GM21528 (cell line): ENCODE results near the gene CD244.
A peak's percentile ranks its signal among the peaks of the same experiment; 100 is the strongest.
"Not testable (repeated sequence)": the region's sequence is repeated elsewhere in the genome, so short reads cannot be mapped to it uniquely, and the experiment has no call there.

ENCODE experiments used
- ATAC-seq: cut with Tn5 transposase; IDR thresholded peaks from one replicate; pipeline ENCODE4 v1.9.1; 2021; ENCODE audit warnings: mild to moderate bottlenecking, moderate library complexity; ENCODE audit not compliant: unreplicated experiment, low FRiP score

The CD244 gene

DNA sequence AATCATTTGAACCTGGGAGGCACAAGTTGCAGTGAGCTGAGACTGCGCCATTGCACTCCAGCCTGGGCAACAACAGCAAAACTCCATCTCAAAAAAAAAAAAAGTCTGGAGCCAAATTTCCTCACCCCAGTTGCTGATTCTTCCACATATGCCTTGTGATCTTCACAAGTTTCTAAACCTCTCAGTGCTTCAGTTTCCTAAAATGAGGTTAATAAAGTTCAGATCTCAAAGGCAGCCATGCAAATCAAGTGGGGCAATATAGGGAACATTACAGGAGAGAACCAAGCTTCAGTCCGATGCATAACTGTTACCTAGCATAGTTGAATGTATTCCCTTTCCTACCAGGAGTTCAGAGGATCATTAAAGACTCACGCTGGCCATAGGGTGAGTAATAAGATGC lies 17.5 kb upstream of the CD244 start:
- ATAC-seq = no peak

- ATAC-seq = no peak
Measured at GRCh38 chr1:160879056-160879455, 16.4 kb upstream of the CD244 start.

GRCh38 chr1:160877221-160877620 lies 14.5 kb upstream of the CD244 start:
- no peak for ATAC-seq

DNA sequence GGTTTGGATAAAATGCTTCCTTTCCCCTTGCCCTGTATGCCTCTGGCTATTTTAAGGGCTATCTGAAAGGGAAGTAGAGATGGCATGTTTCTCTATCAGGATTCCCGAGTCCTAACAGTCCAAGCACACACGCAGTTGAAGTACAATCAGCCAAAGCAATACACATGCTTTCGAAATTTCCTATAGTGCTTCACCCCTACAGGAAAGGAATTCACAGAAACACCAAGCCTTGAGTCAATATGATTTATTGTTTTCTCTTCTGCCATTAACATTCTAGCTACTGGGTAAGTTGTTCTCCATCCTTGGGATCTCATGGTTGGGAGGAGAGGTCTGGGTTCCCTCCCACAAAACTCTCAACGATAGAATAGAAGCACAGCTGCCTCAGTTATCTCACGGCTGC lies 13.6 kb upstream of the CD244 start:
- ATAC-seq = no peak

GRCh38 chr1:160875591-160875990 lies 12.9 kb upstream of the CD244 start:
- not testable (repeated sequence) for ATAC-seq

DNA sequence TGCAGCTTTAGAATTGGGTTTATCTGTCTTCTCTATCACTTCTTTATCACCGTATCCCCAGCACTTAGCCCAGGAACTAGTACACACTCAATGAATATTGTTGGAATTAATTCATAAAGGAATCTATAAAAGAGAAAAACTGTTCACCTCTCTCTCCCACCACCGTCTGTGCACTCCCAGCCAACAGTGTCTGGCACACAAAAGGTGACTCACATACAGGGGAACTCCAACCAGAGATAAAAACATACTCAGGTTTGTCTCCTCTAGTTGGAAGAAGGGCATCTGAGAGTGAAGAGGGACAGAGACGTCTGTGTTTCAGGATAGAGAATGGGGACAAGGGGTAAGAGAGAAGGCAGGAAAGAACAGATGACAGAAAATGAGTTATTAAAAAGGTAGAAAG lies 12.2 kb upstream of the CD244 start:
- no peak for ATAC-seq

GRCh38 chr1:160868141-160868540 lies 5.5 kb upstream of the CD244 start:
- ATAC-seq = no peak

- ATAC-seq = not testable (repeated sequence)
Measured at GRCh38 chr1:160867651-160868050, 5.0 kb upstream of the CD244 start.

GRCh38 chr1:160866695-160867260 lies 4.1 kb upstream of the CD244 start:
- ATAC-seq = no peak

DNA sequence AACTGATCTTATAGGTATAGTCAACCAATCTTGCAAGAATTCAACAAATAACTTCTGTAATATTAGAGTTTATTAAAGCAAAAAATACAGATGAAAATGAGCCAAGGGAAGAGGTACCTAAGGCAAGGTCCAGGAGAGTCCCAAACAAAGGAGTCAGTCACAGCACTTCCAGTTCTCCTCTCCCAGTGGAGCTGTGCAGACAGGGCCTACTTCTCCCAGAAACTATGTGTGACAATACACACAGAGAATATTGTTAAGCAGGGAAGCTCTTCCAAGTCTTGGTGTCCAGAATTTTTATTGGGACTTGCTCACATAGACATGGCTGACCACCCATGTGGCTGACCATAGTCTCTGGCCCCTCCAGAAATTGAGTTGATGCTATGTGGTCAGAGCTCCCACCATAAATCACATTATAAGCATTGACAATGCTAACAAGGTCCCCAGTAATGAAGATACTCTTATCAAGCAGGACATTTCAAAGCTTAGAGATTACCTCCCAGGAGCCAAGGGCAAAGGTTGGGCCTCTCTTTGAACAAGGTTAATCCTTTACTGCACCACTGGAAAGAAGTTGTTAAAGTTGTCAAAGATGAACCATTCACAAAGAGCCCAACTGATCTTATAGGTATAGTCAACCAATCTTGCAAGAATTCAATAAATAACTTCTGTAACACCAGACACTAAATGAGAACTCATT lies 3.5 kb upstream of the CD244 start:
- no peak for ATAC-seq

GRCh38 chr1:160865337-160865736 lies 2.6 kb upstream of the CD244 start:
- no peak for ATAC-seq

GRCh38 chr1:160864173-160864572 lies 1.5 kb upstream of the CD244 start:
- no peak for ATAC-seq

DNA sequence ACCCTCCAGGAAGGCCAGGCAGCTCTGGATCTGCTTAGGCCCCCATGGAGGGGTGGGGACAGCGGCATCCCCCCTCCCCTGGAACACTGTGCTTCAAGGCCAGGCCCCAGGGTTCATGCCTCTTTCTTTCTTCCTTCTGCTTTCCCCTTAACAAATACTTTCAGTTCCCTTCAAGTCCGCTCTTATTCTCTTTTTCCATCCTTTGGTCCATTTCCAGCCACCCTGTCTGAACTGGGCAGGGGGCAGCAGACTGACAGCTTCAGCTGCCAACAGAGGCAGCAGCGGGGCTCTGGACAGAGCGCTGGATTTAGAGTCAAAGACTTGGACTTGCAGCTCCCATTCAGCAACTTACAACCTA lies 1.1 kb upstream of the CD244 start:
- ATAC-seq = no peak

DNA sequence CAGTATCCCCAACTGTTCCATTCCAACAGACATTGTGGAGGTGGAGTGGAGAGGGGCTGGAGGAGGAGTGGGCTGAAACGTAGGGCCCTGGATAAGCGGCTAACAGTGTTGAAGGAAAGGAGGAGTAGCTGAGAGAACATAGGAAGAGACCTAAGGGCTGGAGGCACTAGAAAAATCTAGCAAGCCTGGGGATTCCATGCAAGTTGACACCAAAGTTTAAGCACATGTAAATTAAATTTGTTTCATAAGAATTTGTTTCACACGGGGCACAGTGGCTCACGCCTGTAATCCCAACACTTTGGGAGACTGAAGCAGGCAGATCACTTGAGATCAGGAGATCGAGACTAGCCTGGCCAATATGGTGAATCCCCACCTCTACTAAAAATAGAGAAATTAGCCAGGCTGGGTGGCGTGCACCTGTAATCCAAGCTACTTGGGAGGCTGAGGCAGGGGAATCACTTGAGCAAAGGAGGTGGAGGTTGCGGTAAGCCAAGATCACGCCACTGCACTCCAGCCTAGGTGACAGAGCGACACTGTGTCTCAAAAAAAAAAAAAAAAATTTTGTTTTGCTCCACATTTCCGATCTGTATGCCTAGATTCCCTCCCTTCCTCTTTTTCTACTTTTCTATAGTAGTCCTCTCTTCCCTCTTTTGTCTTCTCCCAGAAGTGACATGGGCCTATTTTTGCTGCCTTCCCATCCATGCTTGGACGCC lies 530 bp upstream of the CD244 start:
- no peak for ATAC-seq

- no peak for ATAC-seq
Measured at GRCh38 chr1:160860840-160861505, 1.7 kb downstream of the CD244 start.

DNA sequence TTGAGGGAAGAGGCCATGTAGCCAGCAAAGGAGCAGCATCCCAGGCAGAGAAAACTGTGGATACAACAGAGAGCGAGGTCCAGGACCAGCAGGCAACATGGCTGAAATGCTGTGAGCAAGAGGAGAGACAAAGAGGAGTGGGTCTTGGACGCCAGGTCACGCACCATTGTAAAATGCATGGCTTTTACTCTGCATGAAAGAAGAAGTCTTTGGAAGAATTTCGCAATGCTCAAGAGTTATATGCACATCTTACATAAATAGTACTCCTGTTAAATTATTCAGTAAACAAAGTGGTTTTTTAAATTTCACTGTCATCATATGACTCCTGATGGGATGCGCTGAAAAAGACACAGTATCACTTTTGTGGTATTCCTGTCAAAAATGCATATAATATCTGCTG lies 3.5 kb downstream of the CD244 start:
- ATAC-seq = no peak

DNA sequence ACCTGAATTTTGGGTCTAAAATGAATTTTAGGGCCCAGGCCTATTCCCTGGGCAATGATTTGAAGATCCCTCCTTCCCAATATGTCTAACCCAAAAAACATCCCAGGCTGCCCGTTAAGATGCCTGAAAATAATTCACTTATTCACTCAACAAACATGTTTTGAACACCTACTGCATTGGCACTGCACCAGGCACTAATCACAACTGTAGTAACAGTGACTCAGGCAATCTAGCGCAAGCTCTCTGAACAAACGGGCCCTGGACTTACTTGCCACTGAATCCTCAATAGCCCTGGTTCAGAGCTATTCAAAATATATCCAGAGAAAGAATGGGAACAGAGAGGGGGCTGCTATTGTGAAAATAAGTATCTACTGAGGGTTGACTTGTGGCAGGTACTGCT lies 4.2 kb downstream of the CD244 start:
- no peak for ATAC-seq

GRCh38 chr1:160858097-160858496 lies 4.6 kb downstream of the CD244 start:
- no peak for ATAC-seq

DNA sequence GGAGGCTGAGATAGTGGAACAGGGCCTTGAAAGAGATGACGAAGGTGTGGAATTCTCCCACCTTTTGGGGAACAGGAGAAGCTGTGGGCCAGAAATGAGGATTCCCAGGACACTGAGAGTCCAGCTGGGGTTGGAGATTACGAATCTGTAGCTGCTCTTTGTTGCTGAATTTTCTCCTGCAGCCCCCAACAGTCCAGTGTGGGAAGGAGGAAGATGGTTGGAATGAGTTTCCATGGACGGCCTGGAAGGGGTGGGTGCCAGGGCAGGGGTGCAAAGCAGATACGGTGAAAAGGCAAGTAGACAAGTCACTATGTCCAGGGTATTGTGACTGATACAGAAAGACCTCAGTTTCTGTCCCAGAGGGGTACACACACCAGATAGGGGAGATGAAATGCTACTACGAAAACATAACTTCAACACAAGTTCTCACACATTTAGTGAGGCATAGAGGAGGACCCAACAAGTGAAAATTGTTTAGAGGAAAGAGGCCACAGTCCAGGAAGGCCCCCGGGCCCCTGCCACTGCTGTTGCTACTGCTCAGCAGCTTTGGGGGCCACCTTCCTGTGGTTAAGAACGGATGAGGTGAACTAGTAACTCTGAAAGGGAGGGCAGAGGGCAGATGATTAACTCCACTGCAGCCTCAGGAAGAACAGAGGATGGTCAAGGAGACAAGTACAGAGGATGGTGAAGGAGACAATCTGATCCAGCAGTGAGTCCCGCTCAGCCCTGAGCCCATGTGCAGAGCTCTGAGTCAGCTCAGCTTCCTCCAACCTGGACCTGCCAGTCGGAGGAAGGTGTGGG lies 7.3 kb downstream of the CD244 start:
- peak; percentile 85 for ATAC-seq

DNA sequence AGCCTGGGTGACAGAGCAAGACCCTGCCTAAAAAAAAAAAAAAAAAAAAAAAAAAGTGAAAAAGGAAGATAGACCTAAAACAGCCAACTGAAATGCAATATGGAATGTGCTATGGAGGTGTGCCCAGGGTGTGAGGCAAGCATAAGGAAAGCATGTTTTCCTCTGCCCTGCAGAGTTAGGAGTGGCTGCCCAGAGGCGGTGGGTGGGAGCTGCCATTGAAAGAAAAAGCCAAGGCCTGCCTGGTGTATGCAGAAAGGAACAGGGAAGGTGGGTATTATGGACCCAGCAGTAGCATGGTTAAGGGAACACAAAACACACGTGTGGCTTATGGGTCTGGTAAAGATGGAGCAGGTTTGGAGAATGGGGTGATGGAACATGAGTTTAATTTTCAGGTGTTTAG lies 8.9 kb downstream of the CD244 start:
- no peak for ATAC-seq

- no peak for ATAC-seq
Measured at GRCh38 chr1:160853014-160853413, 9.7 kb downstream of the CD244 start.
